GM12892 (cell line): ENCODE data around the gene CFAP221.

Experiments used
- POLR2A ChIP-seq: IDR thresholded peaks from 2 replicates; pipeline ENCODE4 v1.6.1; 2011; ENCODE audit warnings: low read depth, low read length, control low read depth
- TAF1 ChIP-seq: IDR thresholded peaks from 2 replicates; pipeline ENCODE4 v1.6.1; 2011; ENCODE audit warnings: low read depth, mild to moderate bottlenecking, control low read depth, low read length, borderline replicate concordance

- TF ChIP-seq POLR2A (no peak), TAF1 (no peak)
These were observed 152.3 kb downstream of the CFAP221 start for GRCh38 chr2:119696494-119697030.
